Astrocyte of the cerebellum (primary cell): ENCODE measurements around the gene FANCC.

Source experiments
- DNase-seq: peaks from one replicate; pipeline ENCODE4 v3.0.0-alpha.2; 2011; ENCODE audit warnings: low read depth
- H3K4me3 ChIP-seq: 2 replicates; pipeline ENCODE4 v1.5.1; 2011; ENCODE audit warnings: mild to moderate bottlenecking, low read depth, low read length, moderate library complexity
- CTCF ChIP-seq: IDR thresholded peaks from 2 replicates; pipeline ENCODE4 v1.5.1; 2012; ENCODE audit warnings: low read length, low read depth, moderate library complexity, mild to moderate bottlenecking; ENCODE audit errors: missing control alignments
- in situ Hi-C: cut with HindIII; loops from 2 replicates; pipeline ENCODE4 v1.10.0; 2017; ENCODE audit warnings: low sequenced_read_pairs

FANCC gene

GRCh38 chr9:95053611-95054570, 263.6 kb downstream of the FANCC start:
- in situ Hi-C loops, result no loop called here
- no peak for DNase-seq
- H3K4me3 ChIP-seq, result no peak overlapping the region
- TF ChIP-seq CTCF, result no peak

GRCh38 chr9:95049761-95050160, 267.7 kb downstream of the FANCC start:
- in situ Hi-C loops, result no loop called here
- H3K4me3 ChIP-seq, result peak overlapping the region; percentile 9
- no peak for TF ChIP-seq CTCF

More at GRCh38 chr9:95049761-95050160, 267.7 kb downstream of the FANCC start:
- DNase-seq, result no peak
